HG03159 (cell line): ENCODE measurements around the gene ATOSB.

Experiments used
- ATAC-seq: cut with Tn5 transposase; IDR thresholded peaks from one replicate; pipeline ENCODE4 v1.9.1; 2021; ENCODE audit warnings: mild to moderate bottlenecking, moderate library complexity; ENCODE audit not compliant: unreplicated experiment

ATOSB gene

DNA sequence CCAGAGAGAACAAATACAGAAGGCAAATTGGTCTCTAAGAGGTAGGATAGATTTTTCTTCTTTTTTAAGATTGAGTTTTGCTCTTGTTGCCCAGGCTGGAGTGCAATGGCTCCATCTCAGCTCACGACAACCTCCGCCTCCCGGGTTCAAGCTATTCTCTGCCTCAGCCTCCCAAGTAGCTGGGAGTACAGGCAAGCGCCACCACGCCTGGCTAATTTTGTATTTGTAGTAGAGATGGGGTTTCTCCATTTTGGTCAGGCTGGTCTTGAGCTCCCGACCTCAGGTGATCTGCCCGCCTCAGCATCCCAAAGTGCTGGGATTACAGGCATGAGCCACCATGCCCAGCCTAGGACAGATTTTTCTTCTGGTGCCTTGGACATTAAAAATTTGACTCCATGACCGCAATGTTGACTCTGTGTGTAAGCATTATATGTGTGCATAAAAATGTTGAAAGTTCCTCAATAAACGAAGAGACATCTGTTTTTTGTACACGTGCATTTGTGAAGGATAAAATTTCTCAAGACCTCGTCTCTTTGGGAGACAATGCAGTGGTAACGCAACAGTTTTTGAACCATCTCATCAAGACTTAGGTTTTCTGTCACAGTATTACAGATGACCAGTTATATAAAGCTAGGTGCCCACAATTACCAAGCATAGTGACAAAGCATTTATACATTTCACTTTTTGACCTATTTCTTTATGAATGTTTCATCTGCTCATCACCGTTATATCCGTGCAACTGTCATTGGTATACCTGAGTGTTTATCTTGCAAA is 60.6 kb downstream of the ATOSB start:
- ATAC-seq, result no peak

DNA sequence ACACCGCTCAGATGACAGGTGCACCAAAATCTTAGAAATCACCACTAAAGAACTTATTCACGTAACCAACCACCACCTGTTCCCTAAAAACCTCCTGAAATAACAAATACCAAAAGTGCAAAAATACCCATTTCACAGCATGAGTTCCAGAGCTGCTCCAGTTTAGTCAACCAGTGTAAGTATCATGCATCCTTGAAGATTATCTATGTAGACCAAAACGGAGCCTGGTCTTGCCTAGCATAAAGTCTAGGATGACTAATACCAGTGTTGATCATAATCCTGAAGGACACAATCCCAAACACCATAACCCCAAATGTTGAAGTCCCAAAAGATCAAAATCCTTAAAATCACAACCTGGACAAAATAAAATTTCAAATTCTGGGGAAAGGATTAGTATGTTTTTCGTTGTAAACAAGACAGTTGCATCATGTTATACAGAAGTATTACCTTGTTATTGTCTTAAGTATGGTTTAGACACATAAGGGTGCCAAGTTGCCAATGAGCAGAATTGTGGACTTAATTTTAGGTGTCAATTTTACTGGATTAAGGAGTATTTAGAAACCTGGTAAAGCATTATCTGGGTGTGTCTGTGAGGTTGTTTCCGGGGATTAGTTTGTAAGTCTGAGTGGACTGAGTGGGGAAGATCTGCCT is 61.4 kb downstream of the ATOSB start:
- ATAC-seq, result no peak
